GM12872 (cell line): Measurements from ENCODE around the gene DDO.

Experiments
- TF ChIP-seq, protein P1 (sequence below): IDR thresholded peaks from 3 replicates; pipeline ENCODE4 v1.5.1; 2011; ENCODE audit warnings: low read depth, mild to moderate bottlenecking, low read length, moderate library complexity; ENCODE audit not compliant: insufficient read depth

Gene DDO

DNA sequence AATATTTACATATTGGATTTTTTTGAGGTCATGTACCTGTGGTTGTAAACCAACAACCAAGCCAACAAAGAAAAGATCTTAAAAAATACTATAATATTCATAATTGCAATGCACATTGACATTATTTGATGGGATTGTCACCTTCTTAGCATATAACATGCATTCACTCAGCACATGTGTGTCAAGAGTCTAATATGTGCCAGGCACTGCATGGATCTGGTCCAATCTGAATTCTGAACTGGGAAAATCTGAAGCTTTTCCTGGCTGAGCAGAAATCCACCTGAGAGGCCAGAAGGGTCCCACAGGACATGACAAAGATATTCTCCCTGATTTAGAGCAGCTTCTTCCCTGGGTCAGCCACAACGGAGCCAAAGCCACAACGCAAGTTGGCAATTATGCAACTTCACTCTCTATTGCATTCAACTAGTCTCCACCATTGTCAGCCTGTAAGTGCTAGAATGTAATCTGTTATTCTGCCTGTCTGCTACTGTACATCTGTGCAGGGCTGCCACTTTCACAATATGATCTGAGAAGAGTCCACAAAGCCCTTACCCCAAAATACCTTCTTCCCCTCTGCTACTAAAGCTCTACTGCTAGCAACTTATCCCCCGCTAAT lies 17.0 kb upstream of the DDO start:
- TF ChIP-seq, protein P1, sequence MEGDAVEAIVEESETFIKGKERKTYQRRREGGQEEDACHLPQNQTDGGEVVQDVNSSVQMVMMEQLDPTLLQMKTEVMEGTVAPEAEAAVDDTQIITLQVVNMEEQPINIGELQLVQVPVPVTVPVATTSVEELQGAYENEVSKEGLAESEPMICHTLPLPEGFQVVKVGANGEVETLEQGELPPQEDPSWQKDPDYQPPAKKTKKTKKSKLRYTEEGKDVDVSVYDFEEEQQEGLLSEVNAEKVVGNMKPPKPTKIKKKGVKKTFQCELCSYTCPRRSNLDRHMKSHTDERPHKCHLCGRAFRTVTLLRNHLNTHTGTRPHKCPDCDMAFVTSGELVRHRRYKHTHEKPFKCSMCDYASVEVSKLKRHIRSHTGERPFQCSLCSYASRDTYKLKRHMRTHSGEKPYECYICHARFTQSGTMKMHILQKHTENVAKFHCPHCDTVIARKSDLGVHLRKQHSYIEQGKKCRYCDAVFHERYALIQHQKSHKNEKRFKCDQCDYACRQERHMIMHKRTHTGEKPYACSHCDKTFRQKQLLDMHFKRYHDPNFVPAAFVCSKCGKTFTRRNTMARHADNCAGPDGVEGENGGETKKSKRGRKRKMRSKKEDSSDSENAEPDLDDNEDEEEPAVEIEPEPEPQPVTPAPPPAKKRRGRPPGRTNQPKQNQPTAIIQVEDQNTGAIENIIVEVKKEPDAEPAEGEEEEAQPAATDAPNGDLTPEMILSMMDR: no peak

DNA sequence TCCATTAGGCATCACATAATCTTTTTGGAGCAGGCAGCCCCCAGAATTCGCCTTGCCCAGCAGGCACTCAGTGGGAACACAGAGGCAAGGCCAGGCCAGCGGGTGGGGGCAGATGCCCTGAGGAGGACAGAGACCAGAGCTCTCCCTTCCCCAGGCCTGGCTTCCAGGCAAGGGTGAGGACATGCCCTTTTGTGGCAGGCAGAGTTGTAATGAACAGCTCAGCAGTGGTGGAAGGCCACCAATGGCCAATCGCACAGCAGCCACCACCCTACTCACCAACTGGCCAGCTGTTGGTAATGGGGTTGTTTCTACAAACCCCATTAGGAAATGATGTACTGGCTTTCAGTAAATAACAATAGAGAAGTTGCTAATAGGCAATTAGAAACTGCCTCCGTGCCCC lies 15.4 kb upstream of the DDO start:
- TF ChIP-seq, protein P1: no peak

DNA sequence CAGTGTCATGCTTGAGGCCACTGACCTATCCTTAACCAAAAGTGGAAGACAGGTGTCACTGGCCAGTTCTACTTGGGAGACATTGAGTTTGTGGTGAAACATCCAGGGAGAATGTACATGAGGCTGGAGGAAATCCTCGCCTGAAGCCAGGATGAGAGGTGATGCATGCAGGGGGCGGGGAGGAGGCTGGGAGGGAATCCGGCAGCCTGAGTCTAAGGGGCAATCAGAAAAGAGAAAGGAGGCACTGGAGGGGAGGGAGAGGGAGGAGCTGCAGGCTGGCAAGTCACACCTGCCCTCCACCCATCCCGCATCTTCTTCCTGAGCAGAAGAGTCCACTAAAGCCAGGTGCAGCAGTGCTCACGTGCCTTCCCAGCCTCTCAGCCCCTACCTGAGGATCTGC lies 14.9 kb upstream of the DDO start:
- TF ChIP-seq, protein P1: no peak

DNA sequence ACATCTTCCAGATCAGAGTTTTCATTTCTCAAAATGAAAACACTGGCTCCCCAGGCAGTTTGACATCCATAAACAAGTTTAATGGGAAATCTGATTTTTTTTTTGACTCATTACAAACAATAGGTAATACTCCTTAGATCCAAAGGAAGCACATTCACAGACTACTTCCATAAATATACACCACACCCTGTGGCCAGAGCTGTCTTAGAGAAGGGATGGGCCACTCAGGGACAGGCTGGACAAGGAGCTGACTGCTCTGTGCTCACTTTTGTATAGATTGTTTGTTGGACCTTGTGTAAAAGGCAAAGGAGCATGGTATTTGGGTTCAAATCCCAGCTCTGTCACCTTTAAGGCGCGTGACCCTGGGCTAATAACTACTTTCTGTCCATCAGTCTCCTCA lies 12.8 kb upstream of the DDO start:
- TF ChIP-seq, protein P1: no peak

DNA sequence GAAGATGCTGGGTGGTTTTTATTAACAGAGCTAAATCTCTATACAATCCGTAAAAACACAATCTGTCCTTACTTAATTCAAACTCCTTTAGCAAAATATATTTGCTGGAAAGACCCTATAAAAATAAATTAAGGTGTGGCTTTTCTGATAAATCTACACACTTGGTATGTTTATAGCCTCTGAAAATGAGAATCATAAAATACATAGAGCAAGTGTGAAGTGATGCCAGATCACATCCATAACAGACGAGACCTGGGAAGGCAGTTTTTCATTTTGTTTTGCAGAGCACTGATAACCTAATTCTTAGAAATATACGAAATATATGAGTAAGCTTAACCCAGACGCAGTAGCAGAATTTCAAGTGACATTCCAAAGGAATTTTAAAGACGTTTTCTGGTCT lies 10.4 kb upstream of the DDO start:
- TF ChIP-seq, protein P1: no peak

DNA sequence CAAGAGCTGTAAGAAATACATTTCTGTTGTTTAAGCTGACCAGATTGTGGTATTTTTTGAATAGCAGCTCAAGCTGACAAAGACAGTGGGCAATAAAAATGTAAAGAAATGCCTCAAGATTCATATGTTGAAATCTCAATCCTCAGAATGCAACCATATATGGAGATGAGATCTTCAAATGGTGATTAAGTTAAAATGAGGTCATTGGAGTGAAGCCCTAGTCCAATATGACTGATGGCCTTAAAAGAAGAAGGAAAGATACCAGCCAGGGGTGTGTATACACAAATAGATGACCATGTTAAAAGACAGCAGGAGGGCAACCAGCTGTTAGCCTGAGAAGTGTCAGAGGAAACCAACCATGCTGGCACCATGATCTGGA lies 7.1 kb upstream of the DDO start:
- TF ChIP-seq, protein P1: no peak

DNA sequence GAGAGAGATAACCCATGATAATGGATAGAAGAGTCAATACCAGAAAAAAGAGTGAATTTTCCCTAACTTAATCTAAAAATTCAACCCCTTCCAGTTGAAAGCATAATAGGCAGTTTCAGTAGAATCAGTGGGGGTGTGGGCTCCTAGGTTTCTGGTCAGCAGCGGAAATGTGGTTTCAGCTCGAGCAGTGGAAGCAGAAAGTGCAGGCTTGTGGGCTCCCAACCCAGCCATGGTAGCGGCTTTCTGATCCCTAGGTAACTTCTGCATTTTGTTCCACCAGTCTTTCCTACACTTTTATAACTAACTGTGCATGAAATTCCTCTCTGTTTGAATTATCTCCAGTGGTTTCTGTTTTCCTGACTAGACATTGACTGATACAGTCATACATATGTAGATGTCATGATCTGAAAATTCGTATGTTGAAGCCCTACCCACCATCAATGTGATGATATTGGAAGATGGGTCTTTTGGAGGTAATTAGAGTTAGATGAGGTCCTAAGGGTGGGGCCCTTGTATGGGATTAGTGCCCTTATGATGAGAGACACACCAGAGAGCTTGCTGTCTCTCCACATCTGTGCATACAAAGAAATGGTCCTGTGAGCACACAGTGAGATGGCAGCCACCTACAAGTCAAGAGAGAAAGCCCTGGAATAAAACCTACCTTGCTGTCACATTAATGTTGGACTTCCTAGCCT lies 6.5 kb upstream of the DDO start:
- TF ChIP-seq, protein P1: no peak
